GM21447 (cell line): Measurements from ENCODE around the gene EOLA1.
"Not testable (repeated sequence)": the region's sequence is repeated elsewhere in the genome, so short reads cannot be mapped to it uniquely, and the experiment has no call there.

Source experiments
- ATAC-seq: cut with Tn5 transposase; IDR thresholded peaks from one replicate; pipeline ENCODE4 v1.9.1; 2021; ENCODE audit not compliant: unreplicated experiment

Gene EOLA1

DNA sequence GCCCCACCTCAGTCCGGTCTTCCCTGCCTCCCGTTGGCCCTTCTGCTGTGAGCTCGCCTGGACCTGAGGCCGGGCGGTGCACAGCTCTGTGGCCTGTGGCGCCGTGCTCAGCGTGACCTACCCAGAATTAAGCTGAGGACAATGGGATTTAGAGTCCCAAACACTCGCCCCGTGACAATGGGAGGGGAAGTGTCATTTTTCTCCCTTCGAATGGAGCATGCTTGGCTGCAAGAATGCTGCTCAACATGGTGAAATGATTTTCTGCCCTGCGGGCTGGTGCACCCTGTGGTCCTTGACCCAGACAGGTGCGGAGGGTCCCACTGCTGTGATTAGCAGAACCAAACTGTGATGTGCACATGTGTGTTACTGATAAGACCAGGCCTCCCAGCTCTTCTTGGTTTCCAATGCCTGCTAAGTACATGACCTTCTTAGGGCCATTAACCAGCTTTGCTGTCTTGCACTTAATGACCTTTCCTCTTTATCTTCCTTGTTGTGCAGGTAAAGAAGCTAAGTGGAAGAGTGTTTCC, 772 bp downstream of the EOLA1 start:
- ATAC-seq = no peak

DNA sequence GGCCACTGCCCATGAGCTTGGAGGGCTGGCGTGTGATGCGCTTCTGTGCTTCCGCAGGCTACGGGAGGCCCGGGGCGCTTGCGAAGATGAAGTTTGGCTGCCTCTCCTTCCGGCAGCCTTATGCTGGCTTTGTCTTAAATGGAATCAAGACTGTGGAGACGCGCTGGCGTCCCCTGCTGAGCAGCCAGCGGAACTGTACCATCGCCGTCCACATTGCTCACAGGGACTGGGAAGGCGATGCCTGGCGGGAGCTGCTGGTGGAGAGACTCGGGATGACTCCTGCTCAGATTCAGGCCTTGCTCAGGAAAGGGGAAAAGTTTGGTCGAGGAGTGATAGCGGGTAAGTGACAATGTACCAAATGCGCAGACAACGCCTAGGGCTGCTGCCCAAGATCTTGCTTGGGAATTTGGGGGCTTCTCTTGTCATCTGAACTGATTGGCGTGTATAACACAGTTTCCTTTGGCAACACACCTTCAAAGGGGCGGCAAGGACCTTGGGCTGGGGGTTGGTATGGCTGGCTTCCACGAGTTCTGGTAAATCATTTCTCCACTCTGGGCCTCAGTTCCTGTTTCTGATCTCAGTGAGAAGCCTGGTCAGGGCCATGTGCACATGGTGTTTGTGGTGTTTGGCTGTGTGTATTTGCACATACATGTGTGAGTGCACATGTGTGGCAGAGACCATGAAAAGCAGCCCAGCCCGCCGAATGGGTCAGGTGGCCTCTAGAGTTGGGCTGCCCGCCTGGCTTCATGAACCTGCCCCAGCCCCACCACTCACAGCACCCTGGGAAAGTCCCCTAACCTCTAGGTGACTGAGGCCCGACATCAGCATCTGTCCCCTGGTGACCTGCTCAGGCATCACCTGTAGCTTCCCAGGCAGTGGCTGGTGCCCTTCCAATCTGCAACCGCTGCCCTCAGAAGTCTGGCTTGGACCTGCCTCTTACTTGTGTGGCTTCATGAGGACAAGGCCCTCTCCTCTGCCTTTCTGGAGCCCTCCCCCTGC, 5.0 kb downstream of the EOLA1 start:
- peak; percentile 68 for ATAC-seq

DNA sequence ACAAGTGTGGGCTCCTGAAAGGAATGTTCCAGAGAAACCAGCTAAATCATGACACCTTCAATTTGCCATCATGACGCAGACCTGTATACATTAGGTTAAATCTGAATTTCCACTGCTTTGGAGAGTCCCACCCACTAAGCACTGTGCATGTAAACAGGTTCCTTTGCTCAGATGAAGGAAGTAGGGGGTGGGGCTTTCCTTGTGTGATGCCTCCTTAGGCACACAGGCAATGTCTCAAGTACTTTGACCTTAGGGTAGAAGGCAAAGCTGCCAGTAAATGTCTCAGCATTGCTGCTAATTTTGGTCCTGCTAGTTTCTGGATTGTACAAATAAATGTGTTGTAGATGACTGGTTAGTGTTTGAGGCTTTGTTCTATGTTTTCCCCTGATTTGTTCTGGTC, 6.2 kb downstream of the EOLA1 start:
- ATAC-seq = not testable (repeated sequence)

DNA sequence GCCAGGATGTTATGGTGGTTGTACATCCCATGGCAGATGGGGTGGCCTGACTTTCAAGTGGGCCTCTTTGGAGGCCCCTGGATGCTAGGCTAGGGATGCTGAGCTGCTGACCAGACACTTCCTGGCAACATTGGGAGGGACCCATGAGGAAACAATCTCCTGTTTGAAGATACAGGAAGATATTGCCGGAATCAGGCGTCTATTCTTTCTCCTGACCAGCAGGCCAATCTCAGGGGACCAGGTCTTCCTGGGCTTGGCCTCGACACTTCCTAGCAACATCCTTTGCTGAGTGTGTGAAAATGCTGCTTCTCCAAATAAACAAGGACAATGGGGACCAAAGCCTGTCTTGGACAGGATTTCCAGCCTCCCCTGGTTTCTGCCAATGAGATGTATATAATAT, 7.0 kb downstream of the EOLA1 start:
- ATAC-seq = not testable (repeated sequence)

DNA sequence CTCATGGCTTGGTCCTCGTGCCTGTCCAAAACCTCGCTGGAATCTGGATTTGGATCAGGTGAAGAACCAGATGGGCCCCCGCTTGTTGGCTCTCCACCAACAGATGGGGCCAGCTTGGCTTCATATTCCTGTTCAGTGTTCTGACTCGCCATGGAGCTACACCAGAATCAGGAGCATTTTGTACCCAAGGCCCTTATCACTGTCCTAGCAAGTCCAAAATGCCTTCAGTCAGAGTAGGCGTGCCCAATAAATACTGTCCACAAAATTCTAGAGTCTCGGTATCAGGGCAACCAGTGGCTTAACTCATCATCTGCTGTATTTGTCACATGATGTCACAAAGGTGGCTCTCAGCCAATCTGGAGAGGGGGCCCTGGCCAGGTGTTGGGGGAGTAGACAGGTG, 8.9 kb downstream of the EOLA1 start, which contains the start of gene HSFX3:
HSFX3 (minus strand) TSS at position 224 of the 400 bp plus-strand sequence; CDS start at position 152, 72 bp downstream.
- not testable (repeated sequence) for ATAC-seq

DNA sequence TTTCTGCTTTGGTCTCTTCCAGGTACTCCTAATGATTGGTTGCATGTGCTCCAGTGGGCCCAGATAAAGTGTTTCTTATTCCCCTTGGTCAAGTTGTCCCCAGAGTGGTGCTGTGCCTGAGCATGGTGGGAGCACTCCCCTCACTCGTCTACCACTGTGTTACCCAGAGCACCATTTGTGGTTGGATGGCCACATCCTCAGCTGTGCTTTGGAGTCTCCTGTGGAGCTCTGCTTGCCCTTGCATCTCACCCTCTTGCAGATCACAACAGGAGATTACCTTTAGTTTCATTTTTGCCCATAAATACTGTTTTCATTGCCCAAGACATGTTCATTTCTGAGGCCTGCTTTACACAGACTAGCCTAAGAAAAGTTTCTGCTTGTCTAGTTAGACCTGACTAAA, 9.6 kb downstream of the EOLA1 start:
- ATAC-seq = not testable (repeated sequence)

DNA sequence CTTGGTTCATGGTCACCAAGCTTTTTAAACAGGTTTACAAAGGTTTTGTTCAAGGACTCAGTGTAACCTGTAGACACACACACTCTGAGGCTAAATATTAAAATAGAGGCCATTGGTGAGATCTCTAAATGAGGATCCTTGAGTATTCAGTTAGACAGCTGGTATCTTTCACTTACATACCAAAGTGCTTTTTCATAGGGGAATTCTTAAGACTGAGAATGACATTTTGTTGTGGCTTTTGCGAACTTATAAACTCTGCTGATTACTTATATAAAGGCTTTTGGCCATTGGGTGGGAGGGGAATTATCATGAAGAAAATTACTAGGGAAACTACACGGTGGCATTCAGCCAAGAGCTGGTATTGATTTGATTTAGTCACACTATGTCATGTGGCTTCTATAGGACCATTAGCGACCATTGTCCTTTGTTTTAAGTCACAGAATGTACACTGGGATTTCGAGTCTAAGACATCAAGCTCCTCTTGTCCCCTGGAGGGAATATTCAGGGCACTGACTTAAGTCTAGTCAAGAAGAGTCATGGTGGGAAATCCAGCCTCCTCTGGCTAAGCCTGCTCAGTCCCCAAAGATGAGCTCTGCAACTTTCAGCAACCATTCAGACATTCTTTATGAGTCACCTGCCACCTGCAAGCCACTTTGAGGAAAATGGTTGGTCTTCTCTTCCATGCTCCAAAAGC, 10.6 kb downstream of the EOLA1 start:
- ATAC-seq = not testable (repeated sequence)

DNA sequence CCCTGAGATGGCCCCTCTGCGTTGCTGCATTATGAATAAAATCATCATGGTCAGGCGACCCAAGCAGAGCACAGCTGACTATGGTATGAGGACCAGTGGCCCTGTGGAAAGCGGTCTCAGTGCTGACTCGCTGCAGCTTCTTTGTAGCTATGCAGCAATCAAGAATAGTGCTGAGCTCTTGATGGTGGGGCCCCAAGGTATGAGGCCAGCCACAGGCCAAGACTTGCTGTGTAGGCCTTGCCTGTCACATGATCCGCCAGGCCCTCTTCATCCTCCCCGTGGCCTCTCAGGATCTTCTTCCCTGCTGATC, 11.1 kb downstream of the EOLA1 start:
- not testable (repeated sequence) for ATAC-seq

DNA sequence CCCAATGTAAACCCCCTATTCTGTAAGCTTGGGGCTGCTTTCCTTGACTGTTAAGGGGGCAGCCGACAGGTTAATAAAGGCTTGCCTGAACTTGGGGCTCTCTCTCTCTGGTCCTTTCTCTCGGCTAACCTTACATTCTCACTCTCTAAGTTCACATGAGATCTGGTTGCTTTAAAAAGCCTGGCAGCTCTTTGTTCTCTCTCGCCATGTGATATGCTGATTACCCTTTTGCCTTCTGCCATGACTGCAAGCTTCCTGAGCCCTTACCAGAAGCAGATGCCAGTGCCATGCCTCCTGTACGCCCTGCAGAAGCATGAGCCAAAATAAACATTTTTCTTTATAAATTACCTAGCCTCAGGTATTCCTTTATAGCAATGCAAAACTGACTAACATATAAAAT, 14.4 kb downstream of the EOLA1 start:
- not testable (repeated sequence) for ATAC-seq

DNA sequence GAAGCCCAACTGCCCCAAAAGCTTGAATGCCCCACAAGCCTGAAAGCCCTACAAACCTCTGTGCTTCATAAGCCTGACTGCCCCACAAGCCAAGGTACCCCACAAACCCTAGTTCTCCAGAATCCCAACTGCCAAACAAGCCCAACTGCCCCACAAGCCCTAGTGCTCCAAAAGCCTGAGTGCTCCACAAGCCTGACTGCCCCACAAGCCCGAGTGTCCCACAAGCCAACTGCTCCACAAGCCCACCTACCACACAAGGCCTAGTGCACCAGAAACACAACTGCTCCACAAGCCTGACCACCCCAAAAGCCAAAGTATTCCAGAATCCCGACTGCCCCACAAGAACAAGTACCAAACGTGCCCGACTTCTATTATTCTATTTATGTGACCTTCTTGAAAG, 22.5 kb downstream of the EOLA1 start:
- ATAC-seq = no peak

DNA sequence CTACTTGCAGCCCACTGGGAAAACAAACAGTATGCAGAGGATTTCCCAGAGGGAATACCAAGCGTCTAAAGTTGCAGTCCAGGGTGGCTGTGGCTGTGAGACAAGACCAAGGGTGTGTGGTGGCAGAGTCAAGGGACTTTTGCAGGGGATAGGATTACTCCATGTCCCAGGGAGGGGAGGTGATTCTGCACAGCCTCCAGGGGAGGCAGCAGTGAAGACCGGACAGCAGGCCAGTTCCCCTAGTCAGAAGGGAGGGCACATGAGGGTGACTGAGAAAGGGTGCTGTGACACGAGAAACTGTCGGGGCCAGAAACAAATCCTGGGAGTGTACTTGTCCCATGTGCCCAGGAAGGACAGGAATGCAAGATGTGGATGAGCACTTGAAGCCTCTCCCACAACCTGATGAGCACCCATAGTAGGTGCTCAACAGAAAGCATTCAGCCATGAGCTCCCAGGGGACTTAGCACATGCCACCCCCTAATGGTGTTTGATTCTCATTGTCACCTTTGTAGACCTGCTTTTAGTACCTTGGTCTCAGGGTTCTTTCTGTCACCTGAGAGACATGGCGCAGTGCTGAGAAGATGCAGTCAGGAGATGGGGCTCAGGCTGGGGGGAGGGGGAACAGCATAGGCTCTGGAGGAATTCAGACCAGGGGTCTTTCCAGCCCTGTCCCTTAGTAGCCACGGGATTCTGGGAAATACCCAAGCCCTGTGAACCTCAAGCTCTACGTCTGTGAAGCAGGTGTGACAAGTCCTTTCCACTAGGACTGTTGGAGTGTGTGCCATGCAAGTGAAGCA, 27.0 kb downstream of the EOLA1 start:
- ATAC-seq = no peak

DNA sequence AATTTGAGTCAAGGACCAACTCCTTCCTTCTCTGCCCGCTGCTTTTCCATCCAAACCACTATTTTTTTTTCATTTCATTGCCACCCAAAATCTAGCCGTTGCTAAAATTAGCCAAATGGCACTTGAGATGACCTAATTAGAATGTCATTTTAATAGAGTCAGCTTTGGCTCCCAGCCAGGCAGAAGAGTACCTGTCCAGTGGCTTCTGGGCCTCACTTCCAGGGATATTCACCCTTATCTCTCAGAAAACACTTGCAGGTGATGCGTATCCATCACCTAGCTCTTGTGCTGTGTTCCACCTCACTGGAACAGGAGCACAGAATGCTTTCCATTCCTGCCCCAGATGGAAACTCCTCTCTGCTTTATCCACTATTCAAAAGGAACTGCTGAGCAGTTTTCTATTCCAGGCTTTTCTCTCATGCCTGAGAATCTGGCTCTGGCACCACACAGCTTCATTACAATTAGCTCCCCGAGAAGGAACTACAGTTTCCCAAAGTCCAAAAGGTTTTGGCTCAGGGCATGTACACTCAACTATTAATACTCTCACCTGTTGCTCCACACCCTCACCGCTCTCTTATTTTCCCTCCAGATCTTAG, 28.0 kb downstream of the EOLA1 start:
- no peak for ATAC-seq

DNA sequence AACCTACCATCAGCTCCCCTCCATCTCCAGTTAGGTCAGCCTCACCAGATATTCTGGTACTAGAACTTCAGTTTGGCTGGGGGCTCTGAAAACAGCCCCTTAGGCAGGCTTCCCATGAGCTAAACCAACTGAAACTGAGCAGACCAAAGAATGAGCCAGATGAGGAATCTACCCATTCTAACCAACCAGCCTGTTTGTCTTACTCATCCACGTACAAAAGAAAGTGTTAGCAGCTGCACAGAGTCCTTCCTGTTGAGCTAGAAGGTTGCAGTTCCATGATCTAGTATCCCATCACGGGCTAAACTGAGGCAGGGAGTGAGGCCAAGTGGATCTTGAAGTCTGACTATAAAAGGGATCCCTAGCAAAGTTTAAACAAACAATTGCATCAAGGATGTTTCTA, 29.0 kb downstream of the EOLA1 start:
- no peak for ATAC-seq

DNA sequence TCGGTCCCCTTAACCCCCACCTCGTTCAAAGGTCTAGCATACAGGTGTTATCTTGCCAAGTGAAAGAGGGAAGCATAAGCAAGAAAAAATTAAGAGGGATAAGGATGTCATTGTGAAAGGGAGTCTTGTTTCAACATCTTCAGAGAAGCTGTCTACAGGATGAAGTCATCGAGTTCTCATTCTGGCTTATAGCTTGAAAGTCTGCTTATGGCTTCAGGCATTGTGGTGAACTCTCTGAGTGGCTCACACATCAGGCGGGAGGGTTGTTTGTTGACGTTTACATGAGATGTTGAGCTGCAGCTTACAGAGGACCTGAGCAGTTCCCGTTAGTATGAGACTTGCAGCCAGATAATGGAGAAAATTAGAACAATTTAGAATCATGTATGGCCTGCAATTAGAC, 29.9 kb downstream of the EOLA1 start:
- ATAC-seq = no peak

DNA sequence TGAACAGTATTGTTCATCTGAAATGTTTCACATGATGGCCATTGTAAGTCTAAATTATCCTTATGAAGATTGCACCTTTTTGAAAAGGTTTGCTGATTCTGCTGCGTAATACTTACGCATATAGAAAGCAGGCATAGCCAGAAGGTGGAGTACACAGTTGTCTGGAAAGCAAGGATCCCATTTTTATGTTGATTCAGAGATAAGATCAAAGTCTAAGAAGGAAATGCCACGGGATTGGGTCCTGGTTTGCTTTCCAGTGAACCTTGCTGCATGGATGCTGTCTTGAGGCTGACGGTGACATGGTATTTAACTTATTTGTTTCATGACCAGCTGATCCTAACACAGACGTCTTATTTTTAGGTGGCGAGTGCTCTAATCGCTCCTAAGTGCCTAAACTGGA, 31.0 kb downstream of the EOLA1 start:
- ATAC-seq = no peak

DNA sequence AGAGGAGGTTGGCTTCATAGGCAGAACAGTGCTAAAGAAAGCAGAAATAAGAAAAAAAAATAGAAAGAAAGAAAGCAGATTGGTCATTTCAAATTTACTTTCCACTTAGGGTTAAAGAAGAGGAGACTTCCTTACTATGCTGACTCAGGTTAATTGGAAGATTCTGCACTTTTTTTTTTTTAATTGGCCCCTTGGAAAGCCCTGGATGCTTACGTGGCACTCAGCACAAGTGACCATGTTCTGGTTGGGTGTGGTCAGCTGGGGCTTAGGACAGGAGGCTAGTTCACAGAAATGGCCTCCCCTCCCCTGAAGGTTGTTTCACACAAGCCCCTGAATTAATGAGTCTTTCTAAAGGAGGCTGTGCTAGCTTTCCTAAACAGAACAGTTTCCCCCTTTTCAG, 31.9 kb downstream of the EOLA1 start:
- no peak for ATAC-seq

DNA sequence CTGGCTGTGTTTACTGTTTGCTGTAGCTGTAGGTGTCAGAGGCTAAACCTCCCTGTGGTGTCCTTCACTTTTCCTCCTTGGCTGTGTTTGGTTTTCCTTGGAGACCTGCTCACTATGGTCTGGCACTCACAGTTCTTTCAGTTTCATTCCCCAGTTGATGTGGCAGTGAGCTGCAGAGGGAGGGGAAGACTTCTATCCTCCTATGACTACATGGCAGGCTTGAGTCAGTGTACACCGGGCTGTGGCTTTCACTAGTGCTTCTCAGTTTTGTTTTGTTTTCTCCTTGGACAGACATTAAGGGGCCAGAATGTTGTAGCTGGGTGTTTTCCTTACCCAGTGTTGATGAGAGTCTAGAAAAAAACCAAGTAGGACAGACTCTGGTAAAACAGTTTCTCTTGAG, 32.6 kb downstream of the EOLA1 start:
- ATAC-seq = peak; percentile 100

DNA sequence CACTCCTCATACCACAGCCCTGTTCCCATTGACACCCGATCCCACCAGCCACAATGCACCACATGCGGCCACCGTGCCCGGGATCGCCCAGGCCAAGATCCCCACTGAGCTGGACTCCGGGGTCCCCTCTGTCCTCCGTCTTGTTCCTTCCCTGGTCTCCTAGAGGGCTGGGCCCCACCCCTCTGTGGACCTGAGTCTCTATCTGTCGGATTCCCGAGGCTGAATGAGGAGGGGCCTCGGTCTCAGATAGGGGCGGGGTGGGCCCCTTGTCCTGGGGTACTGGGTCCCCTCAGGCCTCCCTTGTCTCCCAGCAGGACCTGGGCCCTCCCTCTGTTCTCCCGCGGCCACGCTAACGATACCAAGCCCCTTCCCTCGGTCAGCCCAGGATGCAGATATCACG, 44.8 kb downstream of the EOLA1 start:
- not testable (repeated sequence) for ATAC-seq

DNA sequence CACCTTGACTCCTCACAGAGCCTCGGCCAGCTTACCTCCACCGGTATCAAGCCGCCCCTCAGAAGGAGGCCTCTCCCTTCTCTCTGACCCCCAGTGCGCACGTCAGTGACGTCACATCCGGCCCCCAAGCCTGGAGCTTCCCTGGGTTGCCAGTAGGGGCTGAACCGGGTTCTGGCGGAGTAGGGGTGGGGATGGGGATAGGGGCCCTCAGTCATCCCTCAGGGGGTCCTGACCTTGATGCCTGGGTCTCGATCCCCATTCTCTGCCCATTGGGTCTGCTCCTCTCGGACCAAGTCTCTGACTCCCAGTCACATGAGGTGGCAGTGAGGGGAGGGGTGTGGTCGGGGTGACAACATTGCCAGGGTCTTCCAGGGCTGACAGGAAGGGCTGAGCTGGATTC, 46.5 kb downstream of the EOLA1 start, which contains the start of gene MAGEA9B:
MAGEA9B (minus strand) TSS at position 101 of the 400 bp plus-strand sequence. CDS start 4,280 bp downstream, outside the sequence.
- ATAC-seq = not testable (repeated sequence)

DNA sequence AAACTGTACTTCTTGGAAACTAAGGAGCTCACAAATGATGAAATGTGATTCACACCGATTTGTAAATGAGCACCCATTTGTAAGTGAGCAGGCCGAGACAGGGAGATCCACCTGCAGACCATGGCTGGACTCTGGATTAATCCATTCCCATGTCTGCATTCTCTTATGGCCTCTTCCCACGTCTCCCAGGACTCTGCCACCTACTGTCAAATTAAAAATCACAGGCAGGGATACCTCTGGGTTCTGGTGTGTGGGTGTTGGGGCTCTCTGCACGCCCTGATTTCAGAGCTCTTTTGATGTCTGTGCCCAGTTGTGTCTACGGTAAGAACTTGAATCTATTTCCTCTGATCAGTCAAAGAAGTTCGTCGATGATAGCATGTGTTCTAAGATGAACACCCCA, 50.2 kb downstream of the EOLA1 start:
- not testable (repeated sequence) for ATAC-seq
